ENCODE results near the gene SPATA4. TPM values are rescaled to one million over a fixed set of nuclear protein-coding genes. Genes with fewer than 3 reads are reported as not detected.

The SPATA4 gene
- not detected for total RNA-seq
- long read RNA-seq, result 0 reads

DNA sequence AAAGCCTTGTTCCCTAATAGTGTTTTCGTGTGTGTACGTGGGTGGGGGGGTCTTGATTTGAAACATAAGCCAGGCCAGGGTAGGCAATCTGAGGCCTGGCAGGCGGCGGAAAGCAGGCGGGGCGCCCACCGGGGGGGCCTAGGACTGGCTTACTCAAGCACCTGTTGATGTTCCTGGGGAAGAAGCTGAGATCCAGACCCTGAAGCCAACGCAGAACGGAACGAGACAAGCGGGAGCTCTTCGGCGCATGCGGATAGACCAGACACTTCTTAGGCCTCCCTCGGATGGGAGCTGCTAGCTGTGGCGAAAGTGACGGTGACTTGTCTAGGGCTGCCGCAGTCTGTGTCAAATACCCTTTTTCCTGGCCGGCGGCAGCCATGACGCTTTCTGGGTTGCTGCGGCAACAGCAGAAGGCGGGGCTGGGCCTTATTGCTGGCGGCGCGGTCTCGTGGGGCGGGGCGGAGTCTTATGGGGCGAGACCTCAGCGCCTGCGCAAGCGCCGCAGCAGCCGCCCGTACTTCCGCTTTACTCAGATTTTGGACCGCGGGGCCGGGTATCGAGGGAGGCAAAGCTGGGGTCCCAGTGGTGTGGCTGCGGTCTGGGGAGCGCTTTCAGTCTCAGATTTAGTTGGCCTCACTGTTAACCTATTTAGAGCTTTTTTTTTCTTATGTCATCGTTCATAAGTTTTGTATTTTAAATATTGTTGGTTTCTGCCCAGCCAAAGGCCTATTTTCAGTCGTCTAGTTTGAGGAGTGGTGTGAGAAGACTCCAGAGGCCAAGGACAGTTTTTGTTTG is at the start of gene SPATA4:
Gene SPATA4 (minus strand): TSS at position 402 of the 795 bp plus-strand sequence. CDS start 23 bp downstream, at position 379.
- intact Hi-C loops (cut with DNase I), result no loop called here
- Histone ChIP-seq H3K27me3 (no peaks in the 10 kb centered on the region), H3K4me3 (peak within 1 kb of the TSS; percentile 74), H3K9me3 (no peaks in the 10 kb centered on the region), H3K4me1 (no peaks in the 10 kb centered on the region), H3K27ac (peak within 1 kb of the TSS; percentile 72), H3K36me3 (no peaks in the 10 kb centered on the region)
- TF ChIP-seq, protein P1, sequence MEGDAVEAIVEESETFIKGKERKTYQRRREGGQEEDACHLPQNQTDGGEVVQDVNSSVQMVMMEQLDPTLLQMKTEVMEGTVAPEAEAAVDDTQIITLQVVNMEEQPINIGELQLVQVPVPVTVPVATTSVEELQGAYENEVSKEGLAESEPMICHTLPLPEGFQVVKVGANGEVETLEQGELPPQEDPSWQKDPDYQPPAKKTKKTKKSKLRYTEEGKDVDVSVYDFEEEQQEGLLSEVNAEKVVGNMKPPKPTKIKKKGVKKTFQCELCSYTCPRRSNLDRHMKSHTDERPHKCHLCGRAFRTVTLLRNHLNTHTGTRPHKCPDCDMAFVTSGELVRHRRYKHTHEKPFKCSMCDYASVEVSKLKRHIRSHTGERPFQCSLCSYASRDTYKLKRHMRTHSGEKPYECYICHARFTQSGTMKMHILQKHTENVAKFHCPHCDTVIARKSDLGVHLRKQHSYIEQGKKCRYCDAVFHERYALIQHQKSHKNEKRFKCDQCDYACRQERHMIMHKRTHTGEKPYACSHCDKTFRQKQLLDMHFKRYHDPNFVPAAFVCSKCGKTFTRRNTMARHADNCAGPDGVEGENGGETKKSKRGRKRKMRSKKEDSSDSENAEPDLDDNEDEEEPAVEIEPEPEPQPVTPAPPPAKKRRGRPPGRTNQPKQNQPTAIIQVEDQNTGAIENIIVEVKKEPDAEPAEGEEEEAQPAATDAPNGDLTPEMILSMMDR (IDR thresholded peaks at IDR 0.05), result no peak
- DNase-seq (peak; percentile 98), ATAC-seq (peak; percentile 99)

DNA sequence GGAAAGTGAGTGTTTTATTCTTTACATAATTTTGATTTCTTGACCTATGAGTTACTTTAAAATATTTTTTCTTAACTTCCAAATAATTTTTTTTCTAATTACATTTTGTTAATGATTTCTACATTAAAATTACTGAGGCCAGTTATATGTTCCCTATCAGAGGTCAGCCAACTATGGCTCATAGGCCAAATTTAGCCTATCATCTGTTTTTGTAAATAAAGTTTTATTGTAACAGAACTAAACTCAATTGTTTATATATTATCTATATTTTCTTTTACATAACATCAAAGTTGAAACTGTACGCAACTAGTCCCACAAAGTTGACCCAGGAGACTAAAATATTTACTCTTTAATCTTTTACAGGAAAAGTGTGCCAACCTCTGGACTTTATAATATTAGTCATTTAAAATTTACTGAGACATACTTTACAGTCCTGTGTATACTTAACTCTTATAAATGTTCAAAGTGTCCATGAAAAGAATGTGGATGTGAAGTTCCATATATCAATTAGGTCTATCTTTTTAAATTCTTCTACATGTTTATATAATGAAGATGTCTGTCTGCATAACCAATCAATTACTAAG is 47.5 kb upstream of the SPATA4 start:
- no peak for ATAC-seq
- no peak overlapping the region for H3K4me3 ChIP-seq
- DNase-seq, result no peak
- no peaks in the 10 kb centered on the region for H3K27me3 ChIP-seq
- H3K27ac ChIP-seq, result no peak overlapping the region
- intact Hi-C loops (cut with DNase I), result no loop called here
- no peaks in the 10 kb centered on the region for H3K9me3 ChIP-seq
- TF ChIP-seq, protein P1 (IDR thresholded peaks at IDR 0.05), result no peak
- H3K36me3 ChIP-seq, result no peaks in the 10 kb centered on the region
- no peaks in the 10 kb centered on the region for H3K4me1 ChIP-seq

DNA sequence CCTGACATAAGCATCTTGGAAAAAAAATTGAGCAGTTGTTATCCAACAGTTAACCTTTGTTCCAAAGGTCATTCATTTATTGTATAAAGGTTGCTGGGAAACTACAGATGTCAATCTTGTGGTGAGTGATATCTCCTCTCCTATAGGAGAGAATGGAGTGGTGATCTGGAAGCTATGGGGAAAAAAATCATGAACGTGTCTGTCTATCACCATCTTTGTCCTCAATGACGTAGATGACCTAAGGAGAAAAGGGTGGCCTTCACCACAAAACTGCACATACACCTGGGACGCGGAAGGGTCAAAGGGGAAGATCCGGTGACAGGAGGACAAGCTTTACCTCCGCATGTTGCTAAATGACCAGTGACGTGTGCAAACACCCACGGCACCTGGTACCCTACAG is 46.3 kb upstream of the SPATA4 start:
- intact Hi-C loops (cut with DNase I), result no loop called here
- Histone ChIP-seq H3K36me3 (no peaks in the 10 kb centered on the region), H3K4me3 (no peak overlapping the region), H3K27me3 (no peaks in the 10 kb centered on the region), H3K4me1 (no peaks in the 10 kb centered on the region), H3K9me3 (no peaks in the 10 kb centered on the region), H3K27ac (no peak overlapping the region)
- DNase-seq (no peak), ATAC-seq (no peak)
- TF ChIP-seq, protein P1 (IDR thresholded peaks at IDR 0.05), result no peak

DNA sequence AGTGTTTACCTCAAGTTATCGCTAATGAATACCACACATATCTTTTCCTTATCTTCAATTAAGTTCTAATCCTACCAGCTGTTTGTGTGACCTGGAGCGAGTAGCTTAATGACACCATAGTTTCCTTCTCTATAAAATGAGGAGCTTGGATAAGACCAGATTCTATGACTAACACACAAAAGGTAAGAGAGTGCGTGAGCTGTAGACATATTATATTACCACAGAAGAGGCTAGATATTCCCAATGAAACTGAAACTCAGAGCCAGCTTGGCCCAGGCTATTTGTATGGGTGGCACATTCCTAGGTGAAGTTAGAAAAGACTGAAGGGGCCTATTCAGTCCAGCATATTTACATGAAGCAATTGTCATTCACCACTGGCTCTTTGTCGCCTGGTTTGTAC is 43.4 kb upstream of the SPATA4 start:
- no peaks in the 10 kb centered on the region for H3K9me3 ChIP-seq
- DNase-seq, result no peak
- no peak overlapping the region for H3K27ac ChIP-seq
- H3K4me3 ChIP-seq, result no peak overlapping the region
- TF ChIP-seq, protein P1 (IDR thresholded peaks at IDR 0.05), result no peak
- no peaks in the 10 kb centered on the region for H3K27me3 ChIP-seq
- H3K36me3 ChIP-seq, result no peaks in the 10 kb centered on the region
- intact Hi-C loops (cut with DNase I), result no loop called here
- H3K4me1 ChIP-seq, result no peaks in the 10 kb centered on the region
- no peak for ATAC-seq

DNA sequence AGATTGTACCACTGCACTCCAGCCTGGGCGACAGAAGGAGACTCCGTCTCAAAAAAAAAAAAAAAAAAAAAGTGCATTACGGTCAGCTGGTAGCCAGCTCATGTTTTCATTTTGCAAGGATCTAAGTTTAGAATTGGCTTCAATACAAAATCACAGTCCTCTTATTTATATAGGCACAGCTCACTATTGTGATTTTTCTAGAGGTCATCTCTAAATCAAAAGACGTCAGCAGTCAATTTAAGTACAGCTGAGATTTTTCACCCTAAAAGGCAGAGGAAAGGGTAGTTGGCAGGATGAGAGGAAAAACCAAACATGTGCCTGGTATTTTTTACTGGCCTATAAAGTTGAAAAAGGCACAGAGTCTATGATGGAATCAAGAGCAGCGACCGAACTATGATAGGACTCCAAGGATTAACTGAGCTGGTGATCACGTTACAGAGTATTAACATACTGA is 42.8 kb upstream of the SPATA4 start:
- no peak overlapping the region for H3K4me3 ChIP-seq
- ATAC-seq (no peak), DNase-seq (no peak)
- no peaks in the 10 kb centered on the region for H3K4me1 ChIP-seq
- no peak overlapping the region for H3K27ac ChIP-seq
- no peaks in the 10 kb centered on the region for H3K9me3 ChIP-seq
- H3K36me3 ChIP-seq, result no peaks in the 10 kb centered on the region
- intact Hi-C loops (cut with DNase I), result no loop called here
- H3K27me3 ChIP-seq, result no peaks in the 10 kb centered on the region
- TF ChIP-seq, protein P1 (IDR thresholded peaks at IDR 0.05), result no peak
